ENCODE data around the gene BCAP29.

GRCh38 chr7:107560898-107561516, 19.0 kb upstream of the BCAP29 start:
- TF ChIP-seq CTCF (IDR thresholded peaks at IDR 0.05; ENCODE audit: low read length) (no peak), EZH2 (IDR thresholded peaks at IDR 0.05; ENCODE audit: borderline replicate concordance, low read length) (no peak)
